ENCODE measurements around the gene LMO4.

The LMO4 gene

DNA sequence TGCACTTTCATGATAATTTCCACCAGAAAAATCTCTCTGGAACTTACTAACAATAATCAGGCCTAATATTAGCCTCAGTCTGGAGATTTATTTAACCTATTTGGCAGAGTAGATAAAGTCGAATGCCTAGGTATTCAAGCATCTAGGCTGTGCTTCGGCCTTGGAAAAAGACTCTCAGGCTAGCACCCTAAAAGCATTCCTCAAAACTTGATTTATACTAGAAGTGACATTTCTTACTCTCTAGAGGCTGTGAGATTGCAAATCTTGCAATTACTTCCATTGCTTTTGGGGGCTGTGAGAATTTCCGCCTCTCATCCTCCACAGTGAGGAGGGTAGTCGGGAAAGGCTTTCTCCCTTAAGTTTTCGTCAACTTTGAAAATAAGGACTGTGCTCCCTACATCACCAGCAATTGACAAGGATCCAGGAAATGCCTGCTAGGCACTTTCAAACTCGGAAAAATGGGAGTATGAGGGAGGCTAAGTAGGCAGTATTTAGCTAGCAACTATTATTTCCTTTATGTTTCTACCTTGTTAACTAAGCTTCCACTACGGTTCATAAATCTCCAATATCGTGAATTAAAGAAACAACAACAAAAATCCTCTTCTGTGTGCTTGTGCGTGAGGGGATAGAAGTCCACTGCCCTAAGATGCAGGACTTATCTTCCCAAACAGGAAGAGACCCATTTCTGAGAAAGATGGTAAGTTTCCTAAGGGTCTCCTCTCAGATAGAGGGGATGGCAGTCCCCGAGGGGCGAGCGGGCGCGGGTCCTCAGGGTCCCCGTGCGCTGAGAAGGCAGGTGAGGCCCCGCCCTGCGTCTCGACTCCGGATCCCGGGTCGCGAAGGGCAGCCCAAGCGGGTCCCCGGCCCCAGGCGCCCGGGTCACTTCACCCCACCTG, 1.1 kb upstream of the LMO4 start:
- no peak for DNase-seq (ENCODE audit: low read depth in 2 of 2)

GRCh38 chr1:87329051-87329525, 408 bp downstream of the LMO4 start:
- no peak for DNase-seq (ENCODE audit: low read depth in 2 of 2)

DNA sequence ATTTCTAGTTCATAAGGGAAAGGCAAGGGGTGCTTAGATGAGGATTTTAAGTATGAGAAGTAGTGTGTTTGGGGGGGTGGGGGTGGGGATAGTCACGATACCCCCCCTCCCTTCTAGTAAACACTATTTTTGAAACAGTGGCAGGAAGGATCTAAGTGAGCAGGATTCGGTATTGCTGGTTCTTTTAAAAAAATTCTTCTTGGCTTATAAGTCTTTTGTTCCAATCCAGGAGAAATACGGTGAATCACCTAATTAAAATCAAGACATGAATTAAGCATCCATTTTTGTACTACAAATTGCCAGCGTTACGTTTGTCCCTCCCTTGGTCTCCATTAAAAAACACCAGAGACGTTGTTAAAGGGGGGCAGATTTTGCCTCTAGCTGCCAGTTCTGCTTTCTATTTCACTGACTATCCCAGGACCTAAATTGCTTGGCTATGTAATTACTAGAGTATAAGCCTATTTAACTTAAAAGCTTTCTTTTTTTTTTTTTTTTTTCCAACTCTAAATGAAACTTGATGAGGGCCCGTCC, 911 bp downstream of the LMO4 start:
- DNase-seq (ENCODE audit: low read depth in 2 of 2): no peak

- DNase-seq (ENCODE audit: low read depth in 2 of 2): no peak
These were observed 1.6 kb downstream of the LMO4 start for GRCh38 chr1:87330057-87330884.

DNA sequence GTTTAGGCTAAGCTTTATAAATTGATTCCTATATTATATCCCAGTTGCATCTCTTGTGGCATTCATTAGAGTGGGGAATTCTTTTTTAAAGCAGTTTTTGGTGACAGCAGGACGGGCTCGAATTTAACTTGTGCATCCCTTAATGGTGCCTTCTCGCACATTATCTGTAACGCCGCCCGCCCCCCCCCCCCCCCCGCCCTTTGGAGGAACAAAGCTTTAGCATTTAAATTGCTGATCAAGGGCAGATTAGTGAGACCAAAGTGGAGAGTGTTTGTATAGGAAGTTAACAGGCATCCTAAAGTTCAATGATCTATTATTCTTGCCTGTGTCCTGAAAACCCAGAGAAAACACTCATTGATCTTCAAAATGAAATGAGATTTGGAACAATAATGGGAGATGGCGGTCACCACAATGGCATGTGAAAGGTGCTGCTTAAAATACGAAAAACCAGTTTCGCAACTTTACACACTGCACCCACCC, 2.2 kb downstream of the LMO4 start:
- DNase-seq (ENCODE audit: low read depth in 2 of 2): no peak

GRCh38 chr1:87331365-87332241, 2.9 kb downstream of the LMO4 start:
- no peak for DNase-seq (ENCODE audit: low read depth in 2 of 2)

DNA sequence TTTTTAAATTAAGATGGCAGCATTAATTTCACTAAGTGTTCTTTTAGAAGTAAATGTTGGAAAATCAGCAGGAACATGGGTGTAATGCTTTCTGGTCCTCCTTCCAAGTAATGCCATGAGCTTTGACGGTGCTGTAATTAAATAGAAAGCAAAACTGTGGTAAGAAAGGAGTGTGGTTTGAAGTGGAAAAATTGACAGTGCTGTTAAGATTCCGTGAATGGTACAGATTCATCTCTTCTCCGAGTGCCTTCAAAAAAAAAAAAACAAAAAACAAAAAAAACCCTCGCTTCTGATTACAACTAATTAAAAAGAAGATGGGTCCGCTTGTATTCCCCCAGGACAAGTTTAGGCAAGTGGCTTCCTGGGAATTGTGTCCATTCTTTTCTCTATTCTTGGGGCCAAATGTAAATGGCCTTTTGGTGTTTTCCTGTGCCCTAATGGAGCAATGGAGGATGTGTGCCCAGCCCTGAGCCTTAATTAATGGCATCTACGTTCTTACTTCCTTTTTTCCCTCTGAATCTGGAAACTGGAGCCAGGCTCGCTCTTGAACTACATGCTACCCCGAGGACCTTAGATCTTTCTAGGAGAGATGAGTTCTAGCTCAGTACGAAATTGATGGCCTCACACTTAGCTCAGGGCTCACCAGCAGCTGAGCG, 5.1 kb downstream of the LMO4 start:
- DNase-seq (ENCODE audit: low read depth in 2 of 2): no peak

DNA sequence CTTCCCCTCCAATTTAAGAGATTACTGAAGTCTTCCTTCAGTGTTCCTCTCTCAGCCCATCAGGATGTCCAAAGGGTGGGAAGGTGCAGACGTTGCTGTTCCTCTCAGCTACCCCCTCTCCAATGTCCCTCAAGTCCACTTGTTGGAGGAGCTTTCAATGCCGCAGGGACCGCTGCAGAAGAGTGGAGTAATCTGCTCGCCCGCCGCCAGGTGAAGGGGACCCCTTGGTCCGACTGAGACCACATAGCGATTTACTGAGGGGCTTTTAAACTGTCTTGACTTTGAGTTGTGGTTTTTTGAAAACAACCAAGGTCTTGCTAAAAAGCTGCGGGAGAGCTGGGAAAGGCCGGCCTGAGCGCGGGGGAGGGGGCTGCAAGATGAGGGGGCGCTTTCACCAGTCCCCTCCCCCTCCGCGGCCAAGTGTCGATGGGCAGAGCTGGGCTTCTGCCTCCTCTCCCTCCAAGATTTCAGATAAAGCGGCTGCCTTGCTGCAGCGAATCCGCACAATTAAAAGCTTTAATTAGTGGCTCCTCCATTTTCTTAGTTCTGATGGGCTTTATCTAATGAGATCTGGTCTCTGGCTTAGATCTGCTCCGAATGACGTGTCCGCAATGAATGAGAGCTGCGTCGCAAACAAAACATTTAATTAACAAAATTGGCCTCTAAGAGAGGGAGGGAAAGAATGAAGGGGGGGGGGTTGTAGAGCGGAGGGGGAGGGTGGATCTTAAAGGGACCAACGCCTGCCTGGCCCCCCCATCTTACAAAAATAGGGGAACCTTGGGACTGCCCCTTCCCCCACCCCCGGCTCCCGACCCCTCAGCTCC, 5.9 kb downstream of the LMO4 start:
- no peak for DNase-seq (ENCODE audit: low read depth in 2 of 2)

DNA sequence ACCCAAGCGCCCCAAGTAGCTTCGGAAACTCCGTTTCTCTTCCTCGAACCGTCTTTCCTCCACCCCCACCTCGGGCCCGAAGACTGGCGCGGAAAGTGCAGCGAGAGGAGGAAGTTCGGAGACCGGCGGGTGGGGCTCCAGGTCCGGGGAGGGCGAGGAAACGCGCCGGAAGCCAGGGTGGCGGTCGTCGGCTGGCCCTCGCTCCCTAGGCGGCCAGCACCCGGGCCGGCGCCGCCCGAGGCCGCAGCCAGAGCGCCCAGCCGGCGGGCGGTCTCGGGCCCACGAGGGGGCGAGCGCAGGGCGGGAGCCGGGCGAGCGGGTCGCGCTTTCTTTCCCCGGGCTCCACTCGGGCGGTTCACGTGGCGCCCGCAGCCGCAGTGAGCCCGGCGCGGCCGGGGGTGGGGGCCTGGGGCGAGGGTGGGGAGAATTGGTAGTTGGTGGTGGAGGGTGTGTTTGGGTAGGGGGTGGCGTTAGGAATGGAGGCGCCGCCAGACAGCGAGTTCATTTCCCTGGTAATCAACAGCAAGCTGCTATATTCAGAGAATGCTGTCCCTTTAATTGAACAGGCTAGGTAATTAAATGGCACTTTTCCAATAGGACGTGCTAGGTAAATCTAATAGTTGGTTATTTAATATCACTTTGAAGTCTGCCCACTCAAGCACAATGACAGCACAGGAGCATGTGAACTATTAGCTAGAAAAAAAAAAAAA, 6.7 kb downstream of the LMO4 start:
- DNase-seq (ENCODE audit: low read depth in 2 of 2): no peak

- no peak for DNase-seq (ENCODE audit: low read depth in 2 of 2)
These were observed 8.0 kb downstream of the LMO4 start for GRCh38 chr1:87336623-87337067.

GRCh38 chr1:87337606-87338005, 8.9 kb downstream of the LMO4 start:
- DNase-seq (ENCODE audit: low read depth in 2 of 2): no peak

DNA sequence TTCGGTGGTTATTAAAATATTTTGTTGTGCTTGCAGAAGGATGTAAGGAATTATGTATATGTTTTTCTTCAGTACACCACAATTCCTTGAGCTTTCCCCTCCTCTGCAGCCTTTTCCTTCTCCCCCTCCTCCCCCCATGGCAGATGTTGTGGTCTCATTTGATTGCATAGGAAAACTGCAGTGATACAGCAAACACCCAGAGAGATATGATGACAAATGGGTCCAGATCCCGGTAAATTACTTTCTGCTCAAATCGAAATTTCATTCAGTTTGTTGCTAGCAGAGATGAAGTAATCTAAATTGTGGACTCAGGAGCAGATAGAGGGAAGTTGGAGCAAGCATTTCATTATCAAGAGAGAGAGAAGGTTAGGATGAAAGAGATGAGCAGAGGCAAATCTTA, 9.9 kb downstream of the LMO4 start:
- peak in 1 of 2 experiments; percentile 42 for DNase-seq (ENCODE audit: low read depth in 2 of 2)

GRCh38 chr1:87344231-87344630, 15.6 kb downstream of the LMO4 start:
- no peak for DNase-seq (ENCODE audit: low read depth in 2 of 2)

- DNase-seq (ENCODE audit: low read depth in 2 of 2): no peak
These were observed 17.6 kb downstream of the LMO4 start for GRCh38 chr1:87346130-87346814.

DNA sequence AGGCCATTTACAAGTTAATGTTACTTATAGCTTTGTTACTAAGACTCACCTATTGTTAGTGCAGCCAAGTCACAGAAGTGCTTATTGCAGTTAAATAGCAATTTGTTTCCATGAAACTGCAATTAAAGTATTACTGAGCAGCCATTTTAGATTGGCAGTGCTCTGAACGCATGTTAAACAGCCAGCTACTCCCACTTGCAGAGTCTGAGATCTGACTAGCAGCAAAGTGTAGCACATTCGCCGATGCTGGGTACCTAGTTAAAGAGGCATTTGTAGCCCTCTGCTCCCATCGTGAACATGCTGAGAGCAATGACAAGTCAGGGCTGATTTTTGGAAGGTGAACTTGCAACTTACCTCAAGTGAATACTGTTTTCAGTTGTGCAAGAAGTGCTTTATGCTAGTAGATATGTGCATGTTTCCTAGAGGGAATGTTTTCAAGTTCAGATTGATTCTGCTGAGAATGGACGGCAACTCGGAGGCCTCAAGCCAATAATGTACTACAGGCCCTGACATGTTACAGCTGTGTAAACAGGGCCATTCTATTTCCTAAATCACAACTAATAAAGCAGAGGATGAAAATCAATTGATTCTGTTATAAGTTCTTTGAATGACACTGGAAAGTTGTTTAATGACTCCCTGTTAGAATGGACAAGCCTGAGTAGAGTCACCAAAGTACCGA, 19.8 kb downstream of the LMO4 start:
- DNase-seq (ENCODE audit: low read depth in 2 of 2): no peak

- DNase-seq (ENCODE audit: low read depth in 2 of 2): no peak
These were observed 20.4 kb downstream of the LMO4 start for GRCh38 chr1:87349036-87349435.

- no peak for DNase-seq (ENCODE audit: low read depth in 2 of 2)
These were observed 27.2 kb downstream of the LMO4 start for GRCh38 chr1:87355894-87356293.

GRCh38 chr1:87356591-87356990, 27.9 kb downstream of the LMO4 start:
- DNase-seq (ENCODE audit: low read depth in 2 of 2): no peak

Data from fibroblast of skin of left biceps (primary cell).